Effector memory CD8-positive, alpha-beta T cell (primary cell): ENCODE measurements around the gene ADGRA3.

Experiments used
- ATAC-seq: fragments of 150-1000 bp; cut with Tn5 transposase; replicated peaks from 2 replicates; pipeline ENCODE4 v1.10.0; 2021; ENCODE audit warnings: mild to moderate bottlenecking, moderate library complexity
- DNase-seq, 3 experiments: peaks; one replicate each; pipeline ENCODE4 v3.0.0; 2021
- H3K27ac Mint-ChIP-seq, 2 donors: one replicate each; pipeline ENCODE4 v1.8.0; 2022; ENCODE audit warnings: mild to moderate bottlenecking in 2 of 2, mixed read lengths in 2 of 2, moderate library complexity in 2 of 2
- H3K27me3 Mint-ChIP-seq, 2 donors: one replicate each; pipeline ENCODE4 v1.8.0; 2022; ENCODE audit warnings: mixed read lengths in 2 of 2
- H3K36me3 Mint-ChIP-seq: one replicate; pipeline ENCODE4 v1.8.0; 2022; ENCODE audit warnings: mild to moderate bottlenecking, moderate library complexity, mixed read lengths; ENCODE audit not compliant: insufficient read depth
- H3K4me1 Mint-ChIP-seq, 2 donors: one replicate each; pipeline ENCODE4 v1.8.0; 2022; ENCODE audit warnings: low read depth in 2 of 2, mixed read lengths in 2 of 2
- H3K4me3 Mint-ChIP-seq, 2 donors: one replicate each; pipeline ENCODE4 v1.8.0; 2022; ENCODE audit warnings: mild to moderate bottlenecking in 2 of 2, mixed read lengths in 2 of 2, moderate library complexity in 2 of 2
- H3K9me3 Mint-ChIP-seq, 2 donors: one replicate each; pipeline ENCODE4 v1.8.0; 2022; ENCODE audit warnings: mixed read lengths in 2 of 2
- total RNA-seq, 9 experiments: gene quantifications; one replicate each; lab custom pipeline; 2026; lab: John Stamatoyannopoulos, UW

Gene ADGRA3, protein sequence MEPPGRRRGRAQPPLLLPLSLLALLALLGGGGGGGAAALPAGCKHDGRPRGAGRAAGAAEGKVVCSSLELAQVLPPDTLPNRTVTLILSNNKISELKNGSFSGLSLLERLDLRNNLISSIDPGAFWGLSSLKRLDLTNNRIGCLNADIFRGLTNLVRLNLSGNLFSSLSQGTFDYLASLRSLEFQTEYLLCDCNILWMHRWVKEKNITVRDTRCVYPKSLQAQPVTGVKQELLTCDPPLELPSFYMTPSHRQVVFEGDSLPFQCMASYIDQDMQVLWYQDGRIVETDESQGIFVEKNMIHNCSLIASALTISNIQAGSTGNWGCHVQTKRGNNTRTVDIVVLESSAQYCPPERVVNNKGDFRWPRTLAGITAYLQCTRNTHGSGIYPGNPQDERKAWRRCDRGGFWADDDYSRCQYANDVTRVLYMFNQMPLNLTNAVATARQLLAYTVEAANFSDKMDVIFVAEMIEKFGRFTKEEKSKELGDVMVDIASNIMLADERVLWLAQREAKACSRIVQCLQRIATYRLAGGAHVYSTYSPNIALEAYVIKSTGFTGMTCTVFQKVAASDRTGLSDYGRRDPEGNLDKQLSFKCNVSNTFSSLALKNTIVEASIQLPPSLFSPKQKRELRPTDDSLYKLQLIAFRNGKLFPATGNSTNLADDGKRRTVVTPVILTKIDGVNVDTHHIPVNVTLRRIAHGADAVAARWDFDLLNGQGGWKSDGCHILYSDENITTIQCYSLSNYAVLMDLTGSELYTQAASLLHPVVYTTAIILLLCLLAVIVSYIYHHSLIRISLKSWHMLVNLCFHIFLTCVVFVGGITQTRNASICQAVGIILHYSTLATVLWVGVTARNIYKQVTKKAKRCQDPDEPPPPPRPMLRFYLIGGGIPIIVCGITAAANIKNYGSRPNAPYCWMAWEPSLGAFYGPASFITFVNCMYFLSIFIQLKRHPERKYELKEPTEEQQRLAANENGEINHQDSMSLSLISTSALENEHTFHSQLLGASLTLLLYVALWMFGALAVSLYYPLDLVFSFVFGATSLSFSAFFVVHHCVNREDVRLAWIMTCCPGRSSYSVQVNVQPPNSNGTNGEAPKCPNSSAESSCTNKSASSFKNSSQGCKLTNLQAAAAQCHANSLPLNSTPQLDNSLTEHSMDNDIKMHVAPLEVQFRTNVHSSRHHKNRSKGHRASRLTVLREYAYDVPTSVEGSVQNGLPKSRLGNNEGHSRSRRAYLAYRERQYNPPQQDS (N-terminal part only)
- total RNA-seq: 0 to 4.0 (median 0.53) reads per million in 9 experiments

DNA sequence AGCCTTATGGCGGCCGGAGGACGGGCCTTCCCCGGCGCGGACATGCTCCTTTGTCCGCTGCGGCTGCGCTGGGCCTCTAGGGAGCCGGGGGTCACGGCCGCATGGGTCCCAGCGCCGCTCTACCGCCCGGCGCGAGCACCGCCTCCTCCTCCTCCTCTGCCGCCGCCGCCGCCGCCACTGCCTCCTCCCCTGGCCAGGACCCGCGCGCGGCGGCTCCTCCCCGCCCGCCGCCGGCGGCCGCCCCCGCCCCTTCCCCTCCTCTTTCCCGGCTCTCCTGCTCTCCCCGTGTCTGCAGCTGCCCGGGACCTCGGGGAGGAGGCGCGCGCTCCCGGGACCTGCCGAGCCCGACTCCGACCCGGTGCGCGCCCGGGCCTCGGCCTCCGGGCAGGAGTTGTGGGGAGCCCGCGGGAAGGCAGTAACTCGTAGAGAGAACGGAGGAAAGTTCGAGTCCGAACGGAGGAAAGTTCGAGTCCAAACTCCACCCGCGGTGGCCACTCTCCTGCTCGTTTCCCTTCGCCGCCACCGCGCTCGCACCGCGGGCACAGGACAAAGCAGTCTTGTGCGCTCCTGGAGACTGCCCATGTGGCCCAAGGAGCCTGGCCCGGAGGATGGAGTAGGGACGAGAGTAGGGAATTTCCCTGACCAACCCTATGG, at the start of gene ADGRA3:
Gene ADGRA3 (minus strand): TSS at position 179 of the 654 bp plus-strand sequence. CDS start 282 bp downstream, outside the sequence.
- peaks cover 6 to 7% of the 10 kb centered on the region in 2 donors for H3K9me3 Mint-ChIP-seq
- DNase-seq (no peak), ATAC-seq (no peak)
- peak within 1 kb of the TSS; percentile 66 to 75 for H3K4me3 Mint-ChIP-seq
- peaks cover 0 to 16% of the 10 kb centered on the region in 2 donors for H3K27me3 Mint-ChIP-seq
- H3K36me3 Mint-ChIP-seq: no peaks in the 10 kb centered on the region
- H3K4me1 Mint-ChIP-seq: no peaks in the 10 kb centered on the region
- H3K27ac Mint-ChIP-seq: no peak within 1 kb of the TSS

- Mint-ChIP-seq H3K9me3 (peaks cover 8 to 15% of the 10 kb centered on the region in 2 donors), H3K27me3 (no peaks in the 10 kb centered on the region), H3K4me1 (no peaks in the 10 kb centered on the region), H3K4me3 (no peak overlapping the region), H3K27ac (no peak overlapping the region), H3K36me3 (no peaks in the 10 kb centered on the region)
- DNase-seq (no peak), ATAC-seq (no peak)
These were observed 40.6 kb upstream of the ADGRA3 start for GRCh38 chr4:22556495-22556894.

DNA sequence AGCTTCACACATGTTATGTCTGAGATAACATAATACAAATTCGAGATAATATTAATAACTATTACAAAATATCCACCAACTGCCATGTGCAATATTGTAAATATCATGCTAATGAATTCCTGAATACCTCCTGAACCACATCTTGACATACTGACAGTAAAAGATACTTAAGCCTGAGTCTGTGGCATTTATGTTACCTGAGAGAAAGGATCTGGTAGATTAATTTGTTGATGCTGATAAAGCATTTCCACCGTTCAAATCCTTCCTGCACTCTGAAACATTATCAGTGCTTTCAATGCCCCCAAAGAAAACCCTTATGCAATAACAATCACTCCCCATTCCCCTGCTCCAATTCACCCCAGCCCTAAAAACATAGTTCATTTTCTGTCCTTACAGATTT, 38.8 kb upstream of the ADGRA3 start:
- Mint-ChIP-seq H3K4me3 (no peak overlapping the region), H3K36me3 (no peaks in the 10 kb centered on the region), H3K9me3 (peaks cover 8 to 11% of the 10 kb centered on the region in 2 donors), H3K4me1 (no peaks in the 10 kb centered on the region), H3K27ac (no peak overlapping the region), H3K27me3 (no peaks in the 10 kb centered on the region)
- DNase-seq (no peak), ATAC-seq (no peak)

DNA sequence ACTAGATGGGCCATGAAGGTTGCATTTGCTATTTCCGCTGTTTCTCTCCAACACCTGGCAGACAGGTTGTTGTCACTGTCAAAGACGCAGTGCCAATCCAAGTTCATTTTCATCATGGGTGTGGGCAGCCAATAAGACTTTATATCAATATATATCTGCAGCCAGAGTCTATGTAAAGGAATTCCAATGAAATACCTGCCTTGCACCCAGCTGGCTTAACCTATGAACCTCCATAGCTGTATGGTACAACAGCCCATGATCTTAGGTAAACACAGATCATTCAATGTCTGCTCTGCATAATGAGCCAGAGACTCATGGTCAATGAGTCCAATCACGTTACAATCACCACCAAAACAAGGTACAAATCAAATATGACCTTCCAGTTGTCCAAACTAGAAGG, 37.7 kb upstream of the ADGRA3 start:
- ATAC-seq (no peak), DNase-seq (no peak)
- no peaks in the 10 kb centered on the region for H3K4me1 Mint-ChIP-seq
- no peaks in the 10 kb centered on the region for H3K27me3 Mint-ChIP-seq
- H3K36me3 Mint-ChIP-seq: no peaks in the 10 kb centered on the region
- no peak overlapping the region for H3K27ac Mint-ChIP-seq
- H3K9me3 Mint-ChIP-seq: peaks cover 8 to 11% of the 10 kb centered on the region in 2 donors
- H3K4me3 Mint-ChIP-seq: no peak overlapping the region

- H3K9me3 Mint-ChIP-seq: peaks cover 8 to 11% of the 10 kb centered on the region in 2 donors
- H3K36me3 Mint-ChIP-seq: no peaks in the 10 kb centered on the region
- no peak overlapping the region for H3K4me3 Mint-ChIP-seq
- DNase-seq (no peak), ATAC-seq (no peak)
- H3K27ac Mint-ChIP-seq: no peak overlapping the region
- no peaks in the 10 kb centered on the region for H3K4me1 Mint-ChIP-seq
- no peaks in the 10 kb centered on the region for H3K27me3 Mint-ChIP-seq
These were observed 36.9 kb upstream of the ADGRA3 start for GRCh38 chr4:22552812-22553211.

GRCh38 chr4:22551550-22551949, 35.7 kb upstream of the ADGRA3 start:
- no peaks in the 10 kb centered on the region for H3K36me3 Mint-ChIP-seq
- H3K27ac Mint-ChIP-seq: no peak overlapping the region
- no peaks in the 10 kb centered on the region for H3K27me3 Mint-ChIP-seq
- DNase-seq: no peak
- H3K9me3 Mint-ChIP-seq: peaks cover 12 to 14% of the 10 kb centered on the region in 2 donors
- no peak for ATAC-seq
- H3K4me3 Mint-ChIP-seq: no peak overlapping the region
- H3K4me1 Mint-ChIP-seq: no peaks in the 10 kb centered on the region

DNA sequence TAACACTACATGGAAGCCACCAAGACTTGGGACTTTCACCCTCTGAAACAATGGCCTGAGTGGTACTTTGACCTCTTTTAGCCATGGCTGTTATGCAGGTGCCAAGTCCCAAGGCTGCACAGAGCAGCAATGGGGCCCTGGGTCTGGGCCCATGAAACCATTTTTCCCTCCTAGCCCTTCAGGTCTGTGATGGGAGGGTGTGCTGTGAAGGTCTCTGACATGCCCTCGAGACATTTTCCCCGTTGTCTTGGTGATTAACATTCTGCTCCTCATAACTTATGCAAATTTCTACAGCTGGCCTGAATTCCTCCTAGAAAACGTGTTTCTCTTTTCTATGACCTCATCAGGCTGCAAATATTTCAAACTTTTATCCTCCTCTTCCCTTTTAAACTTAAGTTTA, 30.4 kb upstream of the ADGRA3 start:
- Mint-ChIP-seq H3K36me3 (no peaks in the 10 kb centered on the region), H3K4me1 (no peaks in the 10 kb centered on the region), H3K4me3 (no peak overlapping the region), H3K27me3 (no peaks in the 10 kb centered on the region), H3K9me3 (peaks cover 11 to 15% of the 10 kb centered on the region in 2 donors), H3K27ac (no peak overlapping the region)
- ATAC-seq (no peak), DNase-seq (no peak)

DNA sequence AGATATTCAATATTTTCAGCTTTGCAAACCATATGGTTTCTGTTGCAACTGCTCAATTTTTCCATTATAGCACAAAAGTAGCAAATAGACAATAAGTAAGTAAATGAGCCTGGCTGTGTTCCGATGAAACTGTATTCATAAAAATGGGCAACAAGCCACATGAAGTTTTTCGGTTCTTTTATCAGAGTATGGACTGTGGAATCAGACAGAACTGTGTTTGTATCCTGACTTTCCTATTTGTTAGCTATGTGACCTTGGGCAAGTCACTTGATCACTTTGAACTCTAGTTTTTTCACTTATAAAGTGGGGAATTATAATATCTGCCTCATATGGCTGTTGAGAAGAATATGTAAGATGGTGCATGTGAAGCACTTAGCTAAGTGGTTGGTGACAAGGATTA, 23.4 kb upstream of the ADGRA3 start:
- no peaks in the 10 kb centered on the region for H3K4me1 Mint-ChIP-seq
- peaks cover 6 to 10% of the 10 kb centered on the region in 2 donors for H3K9me3 Mint-ChIP-seq
- H3K4me3 Mint-ChIP-seq: no peak overlapping the region
- no peak overlapping the region for H3K27ac Mint-ChIP-seq
- no peak for ATAC-seq
- no peaks in the 10 kb centered on the region for H3K27me3 Mint-ChIP-seq
- no peak for DNase-seq
- no peaks in the 10 kb centered on the region for H3K36me3 Mint-ChIP-seq

DNA sequence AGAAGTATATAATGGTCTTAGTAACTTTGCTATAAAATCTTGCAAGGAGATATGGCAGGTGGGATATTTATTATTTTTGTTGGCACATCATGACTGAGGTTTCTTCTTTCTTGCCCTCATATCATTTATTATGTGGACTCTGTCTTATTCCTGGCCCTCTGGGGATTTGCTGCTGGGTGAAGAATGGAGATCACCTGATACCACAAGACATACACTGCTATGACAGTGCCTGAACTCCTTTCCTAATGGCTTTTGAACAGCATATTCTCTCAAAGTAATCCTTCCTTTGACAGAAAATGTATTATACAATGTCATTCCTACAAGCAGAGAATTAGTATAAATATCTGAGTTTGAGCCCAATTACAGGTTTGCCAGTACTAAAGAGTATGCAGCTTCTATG, 22.0 kb upstream of the ADGRA3 start:
- ATAC-seq (no peak), DNase-seq (no peak)
- H3K36me3 Mint-ChIP-seq: no peaks in the 10 kb centered on the region
- H3K9me3 Mint-ChIP-seq: peaks cover 11% of the 10 kb centered on the region in 2 donors
- no peaks in the 10 kb centered on the region for H3K4me1 Mint-ChIP-seq
- no peaks in the 10 kb centered on the region for H3K27me3 Mint-ChIP-seq
- H3K4me3 Mint-ChIP-seq: no peak overlapping the region
- H3K27ac Mint-ChIP-seq: no peak overlapping the region

- Mint-ChIP-seq H3K9me3 (peaks cover 11 to 13% of the 10 kb centered on the region in 2 donors), H3K36me3 (no peaks in the 10 kb centered on the region), H3K27ac (no peak overlapping the region), H3K4me3 (no peak overlapping the region), H3K27me3 (no peaks in the 10 kb centered on the region), H3K4me1 (no peaks in the 10 kb centered on the region)
- DNase-seq (no peak), ATAC-seq (no peak)
These were observed 18.5 kb upstream of the ADGRA3 start for GRCh38 chr4:22534374-22534773.

- H3K4me3 Mint-ChIP-seq: no peak overlapping the region
- no peaks in the 10 kb centered on the region for H3K27me3 Mint-ChIP-seq
- ATAC-seq (no peak), DNase-seq (no peak)
- H3K9me3 Mint-ChIP-seq: peaks cover 11% of the 10 kb centered on the region in 2 donors
- no peak overlapping the region for H3K27ac Mint-ChIP-seq
- no peaks in the 10 kb centered on the region for H3K4me1 Mint-ChIP-seq
- no peaks in the 10 kb centered on the region for H3K36me3 Mint-ChIP-seq
These were observed 17.0 kb upstream of the ADGRA3 start for GRCh38 chr4:22532896-22533295.

DNA sequence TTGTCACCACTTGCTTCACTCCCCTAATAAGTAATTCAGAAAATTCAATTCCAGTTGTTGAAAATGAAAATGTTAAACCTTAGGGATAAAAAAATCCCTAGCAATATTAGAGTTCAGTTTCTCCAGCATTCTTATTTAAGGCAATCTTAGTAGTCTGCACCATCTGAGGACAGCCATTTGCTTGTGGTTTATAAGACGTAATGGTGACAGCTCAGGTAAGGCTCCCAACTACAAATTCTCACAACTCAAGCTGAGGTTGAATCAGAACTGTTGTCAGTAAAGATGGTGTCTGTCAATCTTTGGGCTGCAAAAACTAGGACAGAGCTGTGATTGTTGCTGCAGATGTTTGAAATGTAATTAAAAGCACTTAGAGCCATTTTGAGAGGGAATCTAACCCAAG, 16.3 kb upstream of the ADGRA3 start:
- H3K36me3 Mint-ChIP-seq: no peaks in the 10 kb centered on the region
- no peaks in the 10 kb centered on the region for H3K4me1 Mint-ChIP-seq
- DNase-seq (no peak), ATAC-seq (no peak)
- no peaks in the 10 kb centered on the region for H3K27me3 Mint-ChIP-seq
- H3K27ac Mint-ChIP-seq: no peak overlapping the region
- no peak overlapping the region for H3K4me3 Mint-ChIP-seq
- peaks cover 8 to 11% of the 10 kb centered on the region in 2 donors for H3K9me3 Mint-ChIP-seq
